Prostate gland (tissue), 2 donors: ENCODE results near the gene CPXM2. TPM values are rescaled to one million over a fixed set of nuclear protein-coding genes. Genes with fewer than 3 reads are reported as not detected.

Source experiments
- DNase-seq: peaks from one replicate; pipeline ENCODE4 v3.0.0-alpha.2; 2019; ENCODE audit warnings: low spot score
- H3K27ac ChIP-seq, 2 donors: fragments of 200-600 bp; sonication (generic); 2 replicates each; pipeline ENCODE4 v1.5.1; 2017 to 2019
- H3K27me3 ChIP-seq: fragments of 200-600 bp; sonication (generic); replicated peaks from 2 replicates; pipeline ENCODE4 v1.5.1; 2019; ENCODE audit not compliant: insufficient read depth
- H3K36me3 ChIP-seq, 2 donors: fragments of 200-600 bp; sonication (generic); 1 replicate in 1 of 2; 2 replicates in 1 of 2; pipeline versions ENCODE4 v1.5.1 to v1.8.1; 2017 to 2019
- H3K4me1 ChIP-seq: fragments of 200-600 bp; sonication (generic); replicated peaks from 2 replicates; pipeline ENCODE4 v1.5.1; 2019
- H3K4me3 ChIP-seq, 2 donors: fragments of 200-600 bp; sonication (generic); 2 replicates each; pipeline ENCODE4 v1.5.1; 2017 to 2019
- H3K9me3 ChIP-seq: fragments of 200-600 bp; sonication (generic); 2 replicates; pipeline ENCODE4 v1.5.1; 2017
- CTCF ChIP-seq, 4 experiments: fragments of 200-600 bp in 2 of 4; fragments of 450-650 bp in 2 of 4; sonication (generic) in 2 of 4; IDR thresholded peaks; 1 replicate in 3 of 4; 2 replicates in 1 of 4; pipeline ENCODE4 v1.5.1; 2016 to 2019; ENCODE audit warnings: antibody characterized with exemption in 4 of 4, mild to moderate bottlenecking in 2 of 4, moderate library complexity in 2 of 4
- POLR2A ChIP-seq: fragments of 450-650 bp; IDR thresholded peaks from one replicate; pipeline ENCODE4 v1.6.1; 2016; ENCODE audit warnings: antibody characterized with exemption, mild to moderate bottlenecking
- POLR2AphosphoS5 ChIP-seq: sonication (generic); formaldehyde crosslinking; IDR thresholded peaks from one replicate; pipeline ENCODE4 v1.6.1; 2017; ENCODE audit warnings: antibody characterized with exemption
- WGBS: methylation state at CpG from one replicate; pipeline ENCODE4 v1.1.5; 2018; 5-methylcytosine and 5-hydroxymethylcytosine counted together
- intact Hi-C: fragments of 100-400 bp; cut with DNase I; formaldehyde crosslinking; loops from one replicate; pipeline ENCODE4 v1.14.2; 2022
- total RNA-seq, 2 donors: library from RNA; depleted of rRNA; stranded (reverse); fragments of >200 nt; gene quantifications; one replicate each; pipeline ENCODE4 v1.1.0, GENCODE V29; 2016

The CPXM2 gene
- total RNA-seq, 2 donors from 2014 or later = 5.4 to 27.4 TPM

- Histone ChIP-seq H3K27ac (no peak overlapping the region), H3K4me3 (no peak overlapping the region), H3K36me3 (no peaks in the 10 kb centered on the region), H3K27me3 (no peaks in the 10 kb centered on the region), H3K9me3 (no peaks in the 10 kb centered on the region), H3K4me1 (no peaks in the 10 kb centered on the region)
- TF ChIP-seq CTCF (IDR thresholded peaks at IDR 0.05) (no peak), POLR2AphosphoS5 (no peak), POLR2A (no peak)
- no peak for DNase-seq
- intact Hi-C loops = loop anchor here (5.0 kb wide), 1 partner anchor 50 kb away; no protein-coding TSS in a partner anchor
- WGBS = 24% methylated on average over 14 of the region's 14 CpGs
Observed at GRCh38 chr10:123906884-123907652, 15.5 kb upstream of the CPXM2 start.

DNA sequence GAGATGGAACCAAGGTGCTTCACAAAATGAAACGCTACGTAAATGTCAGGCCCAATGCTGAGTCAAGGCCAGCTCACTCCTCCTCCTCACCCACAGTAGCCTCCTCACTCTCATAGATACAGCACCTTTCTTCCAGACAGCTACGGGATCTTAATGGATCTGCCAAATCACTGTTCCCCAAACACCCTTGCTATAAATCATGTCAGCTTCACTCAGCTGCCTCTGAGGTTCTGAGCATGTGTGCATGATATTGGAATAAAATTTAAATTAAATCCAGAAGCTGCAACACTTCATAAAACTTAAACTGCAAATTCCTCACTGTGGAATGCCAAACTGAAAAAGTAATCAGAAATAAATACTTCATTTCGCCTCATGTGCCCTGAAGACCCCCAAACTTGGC is 14.7 kb upstream of the CPXM2 start:
- intact Hi-C loops = loop anchor here (5.0 kb wide), 1 partner anchor 51 kb away; no protein-coding TSS in a partner anchor
- H3K27me3 ChIP-seq = no peaks in the 10 kb centered on the region
- no peak overlapping the region for H3K4me3 ChIP-seq
- no peak for DNase-seq
- no peaks in the 10 kb centered on the region for H3K4me1 ChIP-seq
- H3K9me3 ChIP-seq = no peaks in the 10 kb centered on the region
- no peak overlapping the region for H3K27ac ChIP-seq
- 75% methylated on average over 4 of the region's 4 CpGs for WGBS
- TF ChIP-seq POLR2A = no peak
- no peak for TF ChIP-seq CTCF (IDR thresholded peaks at IDR 0.05)
- TF ChIP-seq POLR2AphosphoS5 = no peak
- no peaks in the 10 kb centered on the region for H3K36me3 ChIP-seq

DNA sequence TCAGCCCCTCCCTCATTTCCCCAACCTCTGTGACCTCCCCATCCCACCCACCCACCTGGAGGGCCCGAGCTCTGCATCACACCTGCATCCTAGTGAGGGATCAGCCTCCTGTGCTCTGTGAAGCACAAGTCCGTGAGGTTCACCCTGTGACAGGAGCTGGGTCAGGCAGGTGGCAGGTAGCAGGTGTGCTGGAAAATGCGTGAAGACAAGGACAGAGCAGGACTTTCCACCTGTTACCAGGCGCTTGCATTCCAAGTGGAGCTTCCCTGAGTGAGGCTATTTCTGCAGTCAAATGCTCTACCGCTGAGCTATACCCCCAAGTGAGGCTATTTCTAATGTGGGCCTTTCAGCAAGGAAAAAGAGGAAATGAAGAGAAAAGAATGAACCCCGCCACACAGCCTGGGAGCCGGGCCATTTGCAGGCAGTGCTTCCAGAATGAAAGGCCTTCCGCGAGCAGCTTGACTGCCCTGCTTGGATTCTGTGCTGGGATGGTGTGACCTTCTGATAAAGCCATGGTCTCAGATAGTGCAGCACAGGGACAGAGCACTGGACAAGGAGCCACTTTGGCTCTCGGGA is 13.3 kb upstream of the CPXM2 start:
- Histone ChIP-seq H3K36me3 (no peaks in the 10 kb centered on the region), H3K9me3 (no peaks in the 10 kb centered on the region), H3K4me3 (no peak overlapping the region), H3K27ac (no peak overlapping the region), H3K4me1 (no peaks in the 10 kb centered on the region), H3K27me3 (no peaks in the 10 kb centered on the region)
- 82% methylated on average over 10 of the region's 10 CpGs for WGBS
- no peak for DNase-seq
- intact Hi-C loops = loop anchor here (5.0 kb wide), 1 partner anchor 52 kb away; no protein-coding TSS in a partner anchor
- no peak for TF ChIP-seq POLR2AphosphoS5
- no peak for TF ChIP-seq CTCF (IDR thresholded peaks at IDR 0.05)
- TF ChIP-seq POLR2A = no peak

GRCh38 chr10:123903621-123904020 is 12.0 kb upstream of the CPXM2 start:
- WGBS = 11% methylated on average over 5 of the region's 5 CpGs
- no peaks in the 10 kb centered on the region for H3K27me3 ChIP-seq
- no peaks in the 10 kb centered on the region for H3K9me3 ChIP-seq
- no peaks in the 10 kb centered on the region for H3K4me1 ChIP-seq
- DNase-seq = no peak
- H3K36me3 ChIP-seq = no peaks in the 10 kb centered on the region
- intact Hi-C loops = no loop called here
- no peak overlapping the region for H3K4me3 ChIP-seq
- TF ChIP-seq POLR2A (no peak), POLR2AphosphoS5 (no peak), CTCF (IDR thresholded peaks at IDR 0.05) (no peak)
- H3K27ac ChIP-seq = no peak overlapping the region

GRCh38 chr10:123901621-123902020 is 10.0 kb upstream of the CPXM2 start:
- DNase-seq = no peak
- no peaks in the 10 kb centered on the region for H3K4me1 ChIP-seq
- intact Hi-C loops = no loop called here
- no peaks in the 10 kb centered on the region for H3K36me3 ChIP-seq
- H3K4me3 ChIP-seq = no peak overlapping the region
- no peak for TF ChIP-seq POLR2AphosphoS5
- no peak for TF ChIP-seq POLR2A
- TF ChIP-seq CTCF (IDR thresholded peaks at IDR 0.05) = no peak
- WGBS = 93% methylated on average over 4 of the region's 4 CpGs
- H3K27me3 ChIP-seq = no peaks in the 10 kb centered on the region
- no peaks in the 10 kb centered on the region for H3K9me3 ChIP-seq
- H3K27ac ChIP-seq = no peak overlapping the region
